Keratinocyte (primary cell): ENCODE results near the gene MOB3B. TPM values are rescaled to one million over a fixed set of nuclear protein-coding genes. Genes with fewer than 3 reads are reported as not detected.
"Not testable (repeated sequence)": the region's sequence is repeated elsewhere in the genome, so short reads cannot be mapped to it uniquely, and the experiment has no call there.

ENCODE experiments used
- DNase-seq: peaks from one replicate; pipeline ENCODE4 v3.0.0-alpha.2; 2011; ENCODE audit warnings: low read depth, missing footprints, low spot score
- FAIRE-seq: peaks from 2 replicates; lab custom pipeline; 2011; peaks lifted over from hg19 to GRCh38; lab: Jason Lieb, UNC
- H2AFZ ChIP-seq: 2 replicates; pipeline ENCODE4 v1.6.0; 2012; ENCODE audit warnings: low read length, control low read depth, inconsistent platforms; ENCODE audit not compliant: control insufficient read depth
- H3K27ac ChIP-seq: 2 replicates; pipeline ENCODE4 v1.5.1; 2011; ENCODE audit warnings: low read length; ENCODE audit not compliant: control insufficient read depth, insufficient read depth
- H3K27me3 ChIP-seq: 3 replicates; pipeline ENCODE4 v1.6.0; 2011; ENCODE audit warnings: low read length; ENCODE audit not compliant: control insufficient read depth, insufficient read depth; ENCODE audit errors: extremely low read depth
- H3K36me3 ChIP-seq, 2 experiments: 2 replicates in 1 of 2; 3 replicates in 1 of 2; pipeline ENCODE4 v1.5.1; 2011; ENCODE audit warnings: low read length in 2 of 2, mild to moderate bottlenecking in 1 of 2; ENCODE audit not compliant: control insufficient read depth in 2 of 2, insufficient read depth in 2 of 2; ENCODE audit errors: extremely low read depth in 1 of 2
- H3K4me1 ChIP-seq: 3 replicates; pipeline ENCODE4 v1.5.1; 2011; ENCODE audit warnings: low read length; ENCODE audit not compliant: control insufficient read depth, insufficient read depth; ENCODE audit errors: extremely low read depth
- H3K4me2 ChIP-seq: 3 replicates; pipeline ENCODE4 v1.6.0; 2011; ENCODE audit warnings: low read depth, low read length; ENCODE audit not compliant: control insufficient read depth, insufficient read depth; ENCODE audit errors: extremely low read depth
- H3K4me3 ChIP-seq, 3 experiments: fragments of 200-600 bp in 1 of 3; sonication (generic) in 1 of 3; 2 replicates in 2 of 3; 3 replicates in 1 of 3; pipeline ENCODE4 v1.5.1; 2011 to 2016; ENCODE audit warnings: low read length in 3 of 3, mild to moderate bottlenecking in 3 of 3, control low read depth in 2 of 3, inconsistent platforms in 1 of 3, low read depth in 1 of 3, mixed read lengths in 1 of 3, mixed run types in 1 of 3, moderate library complexity in 1 of 3; ENCODE audit not compliant: control insufficient read depth in 2 of 3, insufficient read depth in 2 of 3; ENCODE audit errors: extremely low read depth in 1 of 3
- H3K79me2 ChIP-seq: 2 replicates; pipeline ENCODE4 v1.6.0; 2012; ENCODE audit warnings: low read length; ENCODE audit not compliant: control insufficient read depth, insufficient read depth
- H3K9ac ChIP-seq: 3 replicates; pipeline ENCODE4 v1.6.0; 2011; ENCODE audit warnings: low read length; ENCODE audit not compliant: control insufficient read depth, insufficient read depth; ENCODE audit errors: extremely low read depth
- H3K9me1 ChIP-seq: 3 replicates; pipeline ENCODE4 v1.6.0; 2011; ENCODE audit warnings: low read length; ENCODE audit not compliant: control insufficient read depth, insufficient read depth; ENCODE audit errors: extremely low read depth
- H3K9me3 ChIP-seq: 2 replicates; pipeline ENCODE4 v1.5.1; 2012; ENCODE audit warnings: low read depth, low read length; ENCODE audit not compliant: control insufficient read depth
- H4K20me1 ChIP-seq: 3 replicates; pipeline ENCODE4 v1.6.0; 2011; ENCODE audit warnings: low read length; ENCODE audit not compliant: control insufficient read depth, insufficient read depth; ENCODE audit errors: extremely low read depth
- EZH2 ChIP-seq: IDR thresholded peaks from one replicate; pipeline ENCODE4 v1.6.1; 2012; ENCODE audit warnings: inconsistent platforms, mild to moderate bottlenecking, low read length, moderate library complexity
- dilution Hi-C: fragments of 300-500 bp; cut with MboI; formaldehyde crosslinking; loops from one replicate; pipeline ENCODE4 v1.7.0; 2020; ENCODE audit warnings: low sequenced_read_pairs; ENCODE audit not compliant: extremely low pct_ligation_motif_present
- polyA plus RNA-seq, 5 experiments: library from polyadenylated mRNA; depleted of rRNA in 3 of 5; stranded (reverse) in 3 of 5; stranded (forward) in 1 of 5; unstranded in 1 of 5; fragments of >200 nt; gene quantifications; 1 replicate in 1 of 5; 2 replicates in 3 of 5; 3 replicates in 1 of 5; pipeline versions ENCODE4 v1.2.1 to v1.2.3, GENCODE V29; 2011 to 2012; ENCODE audit warnings: missing spikeins in 2 of 5, low read depth in 1 of 5, low replicate concordance in 1 of 5
- TF ChIP-seq, protein P1 (sequence below), 3 experiments: IDR thresholded peaks in 1 of 3; conservative IDR thresholded peaks in 1 of 3; optimal IDR thresholded peaks in 1 of 3; 2 replicates in 2 of 3; 3 replicates in 1 of 3; pipeline versions ENCODE3 to v1.5.1; 2011; ENCODE audit warnings: low read length in 3 of 3, mild to moderate bottlenecking in 3 of 3, moderate library complexity in 2 of 3, control low read depth in 1 of 3, inconsistent platforms in 1 of 3; ENCODE audit not compliant: insufficient read depth in 2 of 3; ENCODE audit errors: extremely low read depth in 1 of 3

MOB3B gene
- polyA plus RNA-seq, 1 donor (not counting 4 experiments of a cell fraction or from before 2014, with no cell fraction given), result 35.3 TPM

DNA sequence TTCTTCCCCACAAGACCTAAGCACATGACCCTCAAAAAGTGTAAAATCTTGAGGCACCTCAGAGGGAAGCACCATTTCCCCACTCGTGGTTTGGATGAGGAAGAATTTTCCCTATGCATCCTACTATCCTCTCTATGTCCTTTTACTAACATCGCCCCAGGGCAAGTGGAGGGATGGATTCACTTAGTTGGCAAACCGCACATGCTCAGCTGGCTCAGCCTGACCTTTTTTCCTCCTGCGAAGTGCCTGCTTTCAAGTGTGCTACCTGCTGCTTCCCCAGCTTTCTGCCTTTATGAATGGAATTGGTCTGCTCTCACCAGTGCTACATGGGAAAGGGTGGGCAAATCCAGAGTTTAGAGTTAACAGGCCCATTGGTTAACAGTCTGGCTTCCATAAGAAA lies 62.1 kb downstream of the MOB3B start:
- dilution Hi-C loops, result no loop called here
- H3K9ac ChIP-seq, result no peak overlapping the region
- H4K20me1 ChIP-seq, result no peaks in the 10 kb centered on the region
- peaks cover 2% of the 10 kb centered on the region for H3K9me1 ChIP-seq
- no peak overlapping the region for H3K4me3 ChIP-seq
- TF ChIP-seq, protein P1, sequence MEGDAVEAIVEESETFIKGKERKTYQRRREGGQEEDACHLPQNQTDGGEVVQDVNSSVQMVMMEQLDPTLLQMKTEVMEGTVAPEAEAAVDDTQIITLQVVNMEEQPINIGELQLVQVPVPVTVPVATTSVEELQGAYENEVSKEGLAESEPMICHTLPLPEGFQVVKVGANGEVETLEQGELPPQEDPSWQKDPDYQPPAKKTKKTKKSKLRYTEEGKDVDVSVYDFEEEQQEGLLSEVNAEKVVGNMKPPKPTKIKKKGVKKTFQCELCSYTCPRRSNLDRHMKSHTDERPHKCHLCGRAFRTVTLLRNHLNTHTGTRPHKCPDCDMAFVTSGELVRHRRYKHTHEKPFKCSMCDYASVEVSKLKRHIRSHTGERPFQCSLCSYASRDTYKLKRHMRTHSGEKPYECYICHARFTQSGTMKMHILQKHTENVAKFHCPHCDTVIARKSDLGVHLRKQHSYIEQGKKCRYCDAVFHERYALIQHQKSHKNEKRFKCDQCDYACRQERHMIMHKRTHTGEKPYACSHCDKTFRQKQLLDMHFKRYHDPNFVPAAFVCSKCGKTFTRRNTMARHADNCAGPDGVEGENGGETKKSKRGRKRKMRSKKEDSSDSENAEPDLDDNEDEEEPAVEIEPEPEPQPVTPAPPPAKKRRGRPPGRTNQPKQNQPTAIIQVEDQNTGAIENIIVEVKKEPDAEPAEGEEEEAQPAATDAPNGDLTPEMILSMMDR (optimal IDR thresholded peaks at IDR 0.05 in 1 of 3, IDR thresholded peaks at IDR 0.05 in 1 of 3, conservative IDR thresholded peaks at IDR 0.05 in 1 of 3; ENCODE audit: extremely low read depth in 1 of 3, insufficient read depth in 2 of 3, low read length in 3 of 3), result no peak
- no peak for TF ChIP-seq EZH2
- DNase-seq (no peak), FAIRE-seq (peak; percentile 59)
- no peak overlapping the region for H3K27ac ChIP-seq
- H3K4me2 ChIP-seq, result no peak overlapping the region
- peaks cover 0 to 18% of the 10 kb centered on the region in 2 experiments for H3K36me3 ChIP-seq
- no peaks in the 10 kb centered on the region for H3K27me3 ChIP-seq
- H3K9me3 ChIP-seq, result no peaks in the 10 kb centered on the region
- H3K4me1 ChIP-seq, result peaks cover 27% of the 10 kb centered on the region
- H2AFZ ChIP-seq, result no peak overlapping the region
- H3K79me2 ChIP-seq, result peaks cover 27% of the 10 kb centered on the region

DNA sequence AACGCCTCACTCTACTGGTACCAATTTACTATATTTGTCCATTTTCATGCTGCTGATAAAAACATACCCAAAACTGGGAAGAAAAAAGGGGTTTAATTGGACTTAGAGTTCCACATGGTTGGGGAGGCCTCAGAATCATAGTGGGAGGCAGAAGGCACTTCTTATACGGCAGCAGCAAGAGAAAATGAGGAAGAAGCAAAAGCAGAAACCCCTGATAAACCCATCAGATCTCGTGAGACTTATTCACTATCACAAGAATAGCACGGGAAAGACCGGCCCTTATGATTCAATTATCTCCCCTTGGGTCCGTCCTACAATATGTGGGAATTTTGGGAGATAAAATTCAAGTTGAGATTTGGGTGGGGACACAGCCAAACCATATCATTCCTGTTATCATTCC lies 63.1 kb downstream of the MOB3B start:
- dilution Hi-C loops, H3K9me1 ChIP-seq, H3K27ac ChIP-seq, H3K9ac ChIP-seq, H3K4me2 ChIP-seq, H2AFZ ChIP-seq, H3K4me3 ChIP-seq, H3K9me3 ChIP-seq, DNase-seq, H4K20me1 ChIP-seq, H3K27me3 ChIP-seq, FAIRE-seq: not testable (repeated sequence)
- H3K4me1 ChIP-seq, result peaks cover 21% of the 10 kb centered on the region
- H3K79me2 ChIP-seq, result peaks cover 24% of the 10 kb centered on the region
- H3K36me3 ChIP-seq, result peaks cover 0 to 16% of the 10 kb centered on the region in 2 experiments

DNA sequence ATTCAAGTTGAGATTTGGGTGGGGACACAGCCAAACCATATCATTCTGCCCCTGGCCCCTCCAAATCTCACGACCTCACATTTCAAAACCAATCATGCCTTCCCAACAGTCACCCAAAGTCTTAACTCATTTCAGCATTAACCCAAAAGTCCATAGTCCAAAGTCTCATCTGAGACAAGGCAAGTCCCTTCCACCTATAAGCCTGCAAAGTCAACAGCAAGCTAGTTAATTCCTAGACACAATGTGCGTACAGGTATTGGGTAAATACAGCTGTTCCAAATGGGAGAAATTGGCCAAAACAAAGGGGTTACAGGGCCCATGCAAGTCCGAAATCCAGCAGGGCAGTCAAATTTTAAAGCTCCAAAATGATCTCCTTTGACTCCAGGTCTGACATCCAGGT lies 64.7 kb downstream of the MOB3B start:
- H4K20me1 ChIP-seq, FAIRE-seq, H3K9me3 ChIP-seq, H3K4me2 ChIP-seq, H3K27ac ChIP-seq, DNase-seq, H3K27me3 ChIP-seq, H3K9ac ChIP-seq, H3K9me1 ChIP-seq, dilution Hi-C loops, H2AFZ ChIP-seq, H3K4me3 ChIP-seq: not testable (repeated sequence)
- peaks cover 19% of the 10 kb centered on the region for H3K79me2 ChIP-seq
- peaks cover 36% of the 10 kb centered on the region for H3K4me1 ChIP-seq
- H3K36me3 ChIP-seq, result peaks cover 0 to 13% of the 10 kb centered on the region in 2 experiments
